Central memory CD4-positive, alpha-beta T cell (primary cell): ENCODE results near the gene S100A14.
"Not testable (repeated sequence)": the region's sequence is repeated elsewhere in the genome, so short reads cannot be mapped to it uniquely, and the experiment has no call there.

Experiments
- DNase-seq: peaks from one replicate; pipeline ENCODE4 v3.0.0; 2022

The S100A14 gene

DNA sequence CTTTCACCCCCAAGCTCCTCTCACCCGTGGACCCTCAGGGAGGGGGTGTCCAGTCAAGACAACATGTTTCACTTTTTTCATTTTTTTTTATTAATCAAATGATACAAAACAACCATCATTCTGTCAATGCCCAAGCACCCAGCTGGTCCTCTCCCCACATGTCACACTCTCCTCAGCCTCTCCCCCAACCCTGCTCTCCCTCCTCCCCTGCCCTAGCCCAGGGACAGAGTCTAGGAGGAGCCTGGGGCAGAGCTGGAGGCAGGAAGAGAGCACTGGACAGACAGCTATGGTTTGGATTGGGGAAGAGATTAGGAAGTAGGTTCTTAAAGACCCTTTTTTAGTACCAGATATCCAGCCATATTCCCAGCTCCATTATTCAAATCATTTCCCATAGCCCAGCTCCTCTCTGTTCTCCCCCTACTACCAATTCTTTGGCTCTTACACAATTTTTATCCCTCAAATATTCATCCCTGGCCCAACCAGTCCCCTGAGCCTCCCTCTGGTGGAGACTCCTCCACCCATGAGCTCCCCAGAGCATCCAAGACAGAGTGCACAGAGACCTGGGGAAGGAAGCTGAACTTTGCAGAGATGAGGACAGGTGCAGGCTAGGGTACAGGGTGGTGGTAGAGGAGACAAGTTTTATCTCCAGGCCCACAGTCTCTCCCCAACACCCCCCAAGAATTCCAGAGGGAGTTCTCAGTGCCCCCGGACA, 1.8 kb downstream of the S100A14 start:
- no peak for DNase-seq

DNA sequence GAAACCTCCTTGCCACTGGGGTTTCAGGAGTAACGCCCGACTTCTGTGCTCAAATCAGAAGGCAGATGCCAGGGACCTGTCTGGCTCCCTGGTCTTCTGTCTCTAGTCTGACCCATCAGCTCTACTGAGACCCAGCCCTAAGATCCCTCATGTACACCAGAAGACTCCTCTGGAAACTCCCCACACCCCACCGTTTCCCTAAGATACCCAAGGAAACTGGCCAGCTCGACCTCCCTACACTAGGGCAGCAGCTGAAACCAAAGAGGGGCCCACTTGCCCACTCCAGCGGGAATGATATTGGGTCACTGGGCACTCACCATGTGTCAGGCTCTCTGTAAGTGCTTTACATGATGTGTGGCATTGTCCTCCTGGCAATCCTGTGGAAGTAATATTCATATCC, 2.7 kb downstream of the S100A14 start:
- DNase-seq: no peak

DNA sequence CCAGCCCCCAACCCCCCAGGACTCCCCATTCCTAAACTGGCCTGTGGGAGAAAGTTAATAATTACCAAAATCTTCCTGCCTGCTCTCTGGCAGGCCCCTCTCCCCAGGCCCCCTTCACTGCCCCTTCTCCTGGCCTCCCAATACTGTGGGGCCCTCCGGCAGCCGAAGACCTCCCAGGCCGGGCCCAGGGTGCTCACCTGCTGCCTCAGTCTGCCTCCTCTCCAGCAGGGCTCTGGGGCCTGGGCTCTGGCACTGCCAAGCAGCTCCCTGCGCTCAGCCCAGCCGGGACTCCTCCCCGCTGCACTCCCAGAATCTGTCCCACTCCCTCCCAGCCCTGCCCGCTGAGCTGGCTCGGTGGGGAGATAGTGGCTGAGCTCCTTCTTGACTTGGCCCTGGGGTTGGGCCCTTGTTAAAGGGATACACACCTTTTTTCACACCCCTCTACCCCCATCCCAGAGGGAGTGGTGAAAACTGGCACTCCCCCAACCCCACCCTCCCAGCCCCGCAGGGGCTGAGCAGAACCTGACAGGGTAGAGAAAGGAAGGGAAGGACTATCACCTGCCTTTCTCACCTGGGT, 3.3 kb downstream of the S100A14 start, which contains the start of gene S100A16:
TSS of gene S100A16 (minus strand) at position 383 of the 577 bp plus-strand sequence. CDS start 4,986 bp downstream, outside the sequence.
- DNase-seq: no peak

DNA sequence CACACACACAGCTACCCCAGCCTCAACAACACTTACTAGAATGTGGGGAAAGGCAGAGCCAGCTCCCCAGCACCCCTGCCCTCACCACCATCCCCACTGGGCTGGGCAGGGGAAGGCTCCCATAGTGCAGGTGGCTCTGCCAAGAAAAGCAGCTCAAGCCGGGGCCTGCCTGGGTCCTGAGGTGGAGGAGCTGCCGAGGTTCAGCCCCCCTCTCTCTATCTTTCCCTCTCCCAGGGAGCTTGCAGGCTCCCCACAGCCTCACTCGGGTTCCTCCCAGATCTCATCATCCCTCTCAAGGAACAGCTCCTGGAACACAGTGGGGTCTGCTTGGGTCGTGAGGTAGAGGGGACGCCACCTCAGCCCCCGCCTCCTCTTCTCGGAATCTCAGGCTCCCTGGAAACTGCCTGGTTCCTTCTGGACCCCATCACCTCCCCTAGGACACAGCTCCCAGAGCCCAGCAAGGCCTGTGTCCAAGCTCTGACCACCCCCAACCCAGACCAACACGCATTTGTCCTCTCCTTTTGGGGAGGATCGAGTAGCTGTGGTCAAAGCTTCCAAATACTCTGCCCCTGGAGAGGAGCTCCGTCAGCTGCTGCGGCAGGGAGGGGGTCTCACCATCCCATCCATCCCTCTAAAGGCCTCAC, 3.9 kb downstream of the S100A14 start:
- no peak for DNase-seq

DNA sequence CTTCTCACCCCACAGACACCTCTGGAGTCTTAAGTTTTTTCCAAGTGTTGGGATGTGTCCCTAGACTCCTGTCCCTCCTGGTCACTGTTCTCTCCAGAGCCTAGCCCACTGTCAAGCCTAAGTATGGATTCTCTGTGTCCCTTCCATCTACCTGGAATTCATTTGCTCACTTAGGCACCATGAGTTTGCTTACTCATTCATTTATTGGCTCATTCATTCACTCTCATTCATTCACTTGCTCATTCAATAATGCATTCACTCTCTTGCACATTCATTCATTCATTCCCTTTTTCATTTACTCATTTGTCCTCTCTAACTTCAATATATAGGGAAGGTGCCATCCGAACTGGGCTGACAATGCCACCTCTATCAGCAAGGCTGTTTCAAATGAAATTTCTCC, 4.8 kb downstream of the S100A14 start:
- no peak for DNase-seq

DNA sequence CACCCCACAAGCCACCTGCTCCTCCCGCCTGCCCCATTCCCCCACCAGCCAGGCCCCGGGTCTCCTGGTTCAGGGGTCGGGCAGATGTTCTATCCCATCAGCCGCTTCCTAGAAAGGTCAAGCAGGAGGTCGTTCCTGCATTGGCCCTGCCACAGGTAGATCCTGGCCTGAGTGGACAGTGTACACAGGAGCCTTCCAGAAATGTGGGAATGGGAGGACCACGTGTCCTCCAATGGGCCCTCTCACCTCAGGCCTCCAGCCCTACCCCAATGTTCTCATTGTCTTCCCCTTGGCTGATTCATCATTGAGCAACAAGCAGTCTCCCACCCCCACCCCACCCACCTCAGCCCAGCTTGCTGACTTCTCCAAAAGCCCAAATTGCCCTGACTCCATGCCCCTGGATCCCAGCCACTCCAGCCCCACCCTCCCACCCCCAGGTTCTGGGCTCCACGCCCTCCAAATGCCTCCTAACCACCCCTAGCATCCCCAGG, 5.3 kb downstream of the S100A14 start:
- DNase-seq: no peak

DNA sequence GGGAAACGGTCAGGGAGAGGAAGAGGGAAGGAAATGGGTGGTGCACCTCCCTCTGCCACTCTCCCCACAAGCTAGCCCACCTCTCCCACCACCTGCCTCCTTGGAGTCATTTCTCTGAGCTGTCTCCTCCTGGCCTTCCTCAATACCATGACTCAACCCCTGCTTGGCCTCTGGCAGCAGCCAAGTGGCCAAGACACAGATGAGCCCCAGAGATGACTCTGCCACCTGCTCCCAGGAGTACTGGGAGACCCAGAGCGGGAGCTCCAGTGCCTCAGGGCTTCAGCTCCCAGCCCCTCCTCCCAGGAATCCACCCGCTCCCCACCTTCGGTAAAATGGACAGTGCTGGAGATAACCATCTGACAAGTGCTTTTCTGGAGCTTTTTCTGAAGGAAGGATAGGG, 5.8 kb downstream of the S100A14 start:
- DNase-seq: no peak

DNA sequence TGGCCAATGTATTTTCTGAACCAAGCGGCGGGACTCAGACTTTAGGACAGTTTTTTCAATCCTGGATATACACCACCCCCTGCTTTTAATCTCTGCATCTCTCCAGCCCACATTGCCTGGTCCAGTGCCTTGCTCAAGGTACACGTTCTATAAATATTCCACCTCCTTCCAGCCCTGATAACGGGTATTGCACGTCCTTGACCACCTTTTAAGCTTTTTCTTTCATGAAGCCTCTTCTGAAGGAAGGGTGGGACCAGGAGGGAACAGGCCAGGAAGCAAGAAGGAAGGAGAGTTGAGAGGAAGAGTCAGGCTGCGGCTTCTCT, 6.6 kb downstream of the S100A14 start:
- DNase-seq: no peak

DNA sequence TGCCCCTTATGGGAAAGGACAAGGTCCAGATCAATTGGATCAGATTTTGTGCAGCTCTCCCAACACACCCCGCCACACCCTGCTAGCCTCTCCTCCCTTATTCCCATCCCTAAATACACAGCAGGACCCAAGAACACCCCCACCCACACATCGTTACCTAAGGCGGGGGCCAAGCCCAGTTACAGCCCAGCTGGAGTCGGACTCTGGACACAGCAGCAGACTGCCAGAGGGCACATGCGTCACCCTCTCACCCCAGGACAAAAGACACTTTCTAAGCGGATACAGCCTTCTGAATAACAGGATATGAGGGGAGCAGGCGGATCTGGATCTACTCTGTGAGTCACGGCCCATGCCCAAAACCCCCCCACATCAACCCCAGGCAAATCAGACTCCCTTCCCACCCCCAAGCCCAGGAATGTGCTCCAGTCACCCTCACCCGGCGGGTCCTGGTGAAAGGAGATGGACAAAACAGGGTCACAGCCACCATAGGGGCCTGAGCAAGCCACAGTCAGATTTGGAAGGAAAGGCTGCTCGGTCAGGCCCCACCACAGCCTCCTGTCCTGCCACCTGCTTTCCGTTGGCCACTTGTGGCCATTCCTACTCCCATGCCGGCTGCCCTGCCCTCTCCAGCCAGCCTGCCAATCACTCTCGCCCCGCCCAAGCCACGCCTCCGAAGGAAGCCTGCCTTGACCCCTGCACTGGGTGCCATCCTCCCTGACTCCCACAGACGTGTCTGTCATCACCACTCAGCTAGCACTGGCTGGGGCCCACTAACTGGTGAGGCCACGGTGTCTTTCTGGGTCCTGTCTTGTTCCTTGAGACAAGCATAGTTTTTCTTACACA, 7.2 kb downstream of the S100A14 start:
- DNase-seq: no peak

DNA sequence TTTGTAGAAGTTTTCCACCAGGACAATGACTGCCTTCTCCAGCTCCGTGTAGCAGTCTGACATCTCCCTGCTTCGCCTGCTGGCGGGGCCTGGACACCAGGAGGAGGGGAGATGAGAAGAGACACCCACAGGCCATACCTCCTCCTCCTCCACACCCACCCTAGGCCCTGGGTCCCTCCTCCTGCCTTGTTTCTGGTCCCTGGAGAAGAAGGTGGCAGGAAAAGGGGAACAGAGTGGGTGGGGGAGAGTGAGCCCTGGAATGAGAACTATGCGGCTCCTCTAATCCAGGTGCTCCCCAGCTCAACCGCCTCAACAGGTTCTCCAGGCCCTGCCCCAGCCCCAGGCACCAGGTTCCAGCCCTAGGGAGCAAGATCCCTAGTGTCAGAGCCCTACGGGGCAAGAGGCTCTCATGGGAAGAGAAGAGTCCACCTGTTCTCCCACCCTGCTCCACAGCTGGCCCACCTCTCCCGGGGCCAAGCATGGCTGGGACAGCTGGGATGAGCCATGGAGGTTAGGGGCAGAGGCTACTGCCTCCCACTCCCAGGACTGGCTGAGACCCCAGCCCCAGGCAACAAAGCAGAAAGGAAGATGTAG, 7.9 kb downstream of the S100A14 start:
- no peak for DNase-seq

DNA sequence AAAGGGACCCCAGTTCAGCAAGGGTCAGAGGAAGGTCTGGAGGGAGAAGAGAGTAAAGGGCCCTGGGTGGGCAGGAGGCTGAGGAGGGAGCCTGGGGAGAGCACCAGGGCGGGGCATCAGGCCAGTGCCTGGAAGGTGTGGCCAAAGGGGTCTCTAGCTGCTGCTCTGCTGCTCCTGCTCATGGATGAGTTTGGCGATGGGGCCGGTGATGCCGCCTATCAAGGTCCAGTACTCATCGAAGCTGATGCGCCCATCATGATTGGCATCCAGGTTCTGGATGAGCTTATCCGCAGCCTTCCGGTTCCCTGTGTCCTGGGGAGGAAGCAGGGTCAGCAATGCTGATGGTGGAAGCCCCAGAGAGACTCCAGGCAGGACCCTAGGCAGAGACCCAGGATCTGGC, 8.7 kb downstream of the S100A14 start:
- no peak for DNase-seq

DNA sequence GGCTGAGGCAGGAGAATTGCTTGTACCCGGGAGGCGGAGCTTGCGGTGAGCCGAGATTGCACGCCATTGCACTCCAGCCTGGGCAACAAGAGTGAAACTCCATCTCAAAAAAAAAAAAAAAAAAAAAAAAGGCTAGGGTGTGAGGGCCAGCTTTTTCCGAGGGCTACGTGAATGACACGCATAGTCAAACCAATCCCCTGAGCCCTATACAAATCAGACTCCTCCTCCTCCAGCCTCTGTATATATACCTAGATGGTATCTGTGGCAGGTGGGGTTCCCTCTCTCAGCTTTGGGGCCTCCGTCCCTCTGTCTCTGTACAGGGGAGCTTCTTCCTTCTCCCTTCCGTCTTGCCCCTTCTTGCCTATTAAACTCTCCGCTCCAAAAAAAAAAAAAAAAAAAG, 9.9 kb downstream of the S100A14 start:
- DNase-seq: no peak

DNA sequence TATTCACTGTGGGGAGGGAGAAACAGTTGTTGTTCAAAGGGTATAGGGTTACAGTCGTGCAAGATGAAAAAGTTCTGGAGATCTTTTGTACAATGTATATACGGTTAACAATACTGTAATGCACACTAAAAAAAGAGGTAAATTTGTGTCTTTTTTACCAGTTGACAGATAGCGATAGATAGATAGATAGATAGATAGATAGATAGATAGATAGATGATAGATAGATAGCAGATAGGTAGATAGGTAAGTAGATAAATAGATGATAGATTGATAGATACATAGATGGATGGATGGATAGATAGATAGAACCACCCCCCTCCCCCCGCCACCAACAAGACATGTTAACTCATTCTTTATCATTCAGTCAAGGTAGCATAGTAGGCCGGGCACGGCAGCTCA, 13.4 kb downstream of the S100A14 start:
- no peak for DNase-seq

DNA sequence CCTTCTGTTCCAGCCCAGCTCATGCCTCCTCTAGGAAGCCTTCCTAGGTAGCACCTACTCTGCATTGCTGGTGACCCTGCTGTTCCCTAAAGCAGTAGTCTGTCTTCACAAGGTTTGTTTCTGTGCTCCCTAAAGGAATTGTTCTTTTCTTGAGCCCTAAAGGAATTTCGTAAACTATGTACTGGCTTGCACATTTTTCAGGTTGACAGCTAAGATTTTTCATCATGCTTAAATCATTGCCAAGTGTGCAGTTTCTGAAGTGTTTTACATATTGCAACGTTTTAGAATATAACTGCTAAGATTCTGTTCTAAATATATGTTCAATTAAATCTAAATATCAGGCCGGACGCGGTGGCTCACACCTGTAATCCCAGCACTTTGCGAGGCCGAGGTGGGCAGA, 16.3 kb downstream of the S100A14 start:
- no peak for DNase-seq

DNA sequence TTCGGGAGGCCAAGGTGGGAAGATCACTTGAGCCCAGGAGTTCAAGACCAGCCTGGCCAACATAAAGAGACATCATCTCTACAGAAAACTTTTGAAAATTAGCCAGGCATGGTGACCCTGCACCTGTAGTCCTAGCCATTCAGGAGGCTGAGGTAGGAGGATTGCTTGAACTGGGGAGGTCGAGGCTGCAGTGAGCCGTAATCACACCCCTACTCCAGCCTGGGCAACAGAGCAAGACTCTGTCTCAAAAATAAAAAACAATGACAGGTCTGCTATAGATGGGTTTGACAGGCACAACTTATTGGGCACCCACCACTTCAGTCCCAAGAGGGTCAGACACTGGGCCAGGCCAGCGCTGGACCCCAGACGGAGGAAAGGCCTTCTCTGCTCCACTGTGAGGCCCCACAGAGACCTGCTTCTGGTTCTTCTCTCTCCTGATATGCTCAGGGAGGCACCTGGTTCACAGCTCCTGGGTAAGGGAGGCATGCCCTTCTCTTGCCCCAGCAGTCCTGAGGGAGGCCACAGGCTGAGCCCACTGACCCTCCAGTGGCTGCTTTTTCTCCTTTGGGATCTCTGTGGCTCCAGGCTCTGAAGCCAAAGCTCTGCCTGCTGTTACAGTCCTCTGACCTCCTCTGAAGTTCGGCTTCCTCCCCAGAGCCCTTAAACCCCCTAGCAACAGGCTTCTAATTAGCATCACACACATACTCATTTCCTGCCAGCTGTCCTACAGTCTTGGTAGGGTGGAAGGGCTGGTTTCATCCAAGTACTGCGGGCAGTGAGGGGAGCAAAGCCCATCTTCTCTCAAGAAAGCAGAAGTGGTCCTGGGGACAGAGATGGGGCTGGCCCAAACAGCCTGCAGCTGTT, 17.6 kb downstream of the S100A14 start:
- no peak for DNase-seq

DNA sequence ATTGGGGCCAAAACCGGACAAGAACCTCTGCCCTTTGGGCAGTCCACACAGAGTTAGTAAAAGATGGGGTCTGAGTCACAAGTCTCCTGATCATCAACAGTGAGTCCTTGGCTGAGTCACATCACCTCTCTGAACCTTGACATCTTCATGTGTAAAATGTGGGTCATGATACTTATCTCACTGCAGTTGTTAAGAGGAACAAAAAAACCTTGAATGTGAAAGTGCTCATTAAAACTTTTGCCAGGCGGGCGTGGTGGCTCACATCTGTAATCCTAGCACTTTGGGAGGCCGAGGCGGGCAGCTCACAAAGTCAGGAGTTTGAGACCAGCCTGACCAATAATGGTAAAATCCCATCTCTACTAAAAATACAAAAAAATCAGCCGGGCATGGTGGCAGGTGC, 18.9 kb downstream of the S100A14 start:
- no peak for DNase-seq

DNA sequence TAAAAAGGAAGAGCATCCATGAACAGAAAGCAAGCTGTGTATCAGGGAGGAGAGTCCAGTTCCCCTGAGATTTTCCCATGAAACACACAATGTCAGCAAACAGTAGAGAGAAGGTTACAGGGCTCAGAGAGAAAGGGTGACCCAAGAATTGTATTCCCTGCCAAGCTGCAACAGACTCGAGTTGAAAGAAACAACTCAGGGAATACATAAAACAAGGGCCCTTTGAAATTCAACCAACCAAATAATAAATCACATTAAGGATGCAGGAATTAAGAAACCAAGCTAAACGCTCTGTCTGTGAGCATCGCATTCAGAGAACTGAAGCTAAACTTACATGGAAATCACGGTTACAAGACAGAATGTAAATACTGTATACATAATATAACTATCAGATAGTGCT, 23.4 kb downstream of the S100A14 start:
- no peak for DNase-seq

DNA sequence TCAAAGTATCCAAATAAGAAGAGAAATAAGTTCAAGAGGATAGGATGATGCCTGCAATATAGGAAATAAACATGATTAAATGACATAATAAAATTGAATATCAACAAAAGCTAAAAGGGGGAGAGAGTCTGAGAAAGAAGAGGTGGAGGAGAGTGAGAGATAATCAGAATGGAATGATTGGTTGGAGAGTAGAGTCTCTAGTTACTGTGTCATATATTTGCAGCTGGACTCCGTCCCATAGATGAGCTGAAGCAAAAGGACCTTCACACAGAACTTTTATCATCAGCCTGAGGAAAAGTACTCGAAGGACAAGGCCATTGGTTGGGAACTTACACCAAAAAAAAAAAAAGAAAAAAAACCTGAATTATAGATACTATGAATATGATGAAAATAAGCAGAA, 27.6 kb downstream of the S100A14 start:
- DNase-seq: no peak

DNA sequence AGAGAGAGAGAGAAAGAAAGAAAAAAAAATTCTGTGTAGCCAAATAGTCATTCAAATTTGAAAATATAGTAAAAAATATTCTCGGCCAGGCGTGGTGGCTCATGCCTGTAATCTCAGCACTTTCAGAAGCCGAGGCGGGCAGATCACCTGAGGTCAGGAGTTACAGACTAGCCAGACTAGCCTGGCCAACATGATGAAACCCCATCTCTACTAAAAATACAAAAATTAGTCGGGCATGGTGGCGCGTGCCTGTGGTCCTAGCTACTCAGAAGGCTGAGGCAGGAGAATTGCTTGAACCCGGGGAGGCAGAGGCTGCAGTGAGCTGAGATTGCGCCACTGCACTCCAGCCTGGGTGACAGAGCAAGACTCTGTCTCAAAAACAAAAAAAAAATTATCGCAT, 28.1 kb downstream of the S100A14 start:
- DNase-seq: not testable (repeated sequence)

DNA sequence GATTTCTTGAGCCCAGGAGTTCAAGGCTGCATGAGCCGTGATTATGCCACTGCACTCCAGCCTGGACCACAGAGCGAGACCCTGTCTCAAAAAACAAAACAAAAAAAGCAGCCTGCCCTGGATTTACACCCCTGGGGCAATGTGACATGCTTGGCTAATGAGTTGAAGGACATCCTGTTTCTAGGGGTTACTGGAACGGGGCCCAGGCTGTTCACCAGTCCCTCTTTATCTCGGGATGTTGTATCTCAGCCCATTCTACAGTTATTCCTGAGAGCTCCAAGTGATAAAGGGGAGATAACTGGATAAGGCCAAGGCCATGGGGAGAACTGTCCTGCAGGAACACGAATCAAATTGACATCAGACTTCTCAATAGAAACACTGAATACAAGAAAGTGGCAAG, 28.8 kb downstream of the S100A14 start:
- DNase-seq: no peak

DNA sequence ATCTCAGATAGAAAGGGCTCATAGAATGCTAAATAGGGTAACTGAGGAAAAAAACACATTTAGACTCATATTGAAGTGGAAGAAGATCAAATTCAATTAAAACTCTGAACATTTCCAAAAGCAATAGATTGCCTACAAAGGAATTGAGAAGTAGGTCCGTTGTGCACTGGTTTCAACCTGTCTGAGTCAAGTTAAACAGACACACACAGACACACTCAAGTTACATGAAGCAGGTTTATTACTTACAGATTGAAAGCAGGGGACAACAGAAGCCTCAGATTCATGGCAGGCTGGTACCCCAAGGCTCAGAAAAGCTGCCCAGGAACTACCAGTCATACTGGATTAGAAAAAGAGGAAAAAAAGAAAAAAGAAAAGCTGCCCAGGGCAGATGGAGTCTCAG, 29.8 kb downstream of the S100A14 start:
- no peak for DNase-seq

DNA sequence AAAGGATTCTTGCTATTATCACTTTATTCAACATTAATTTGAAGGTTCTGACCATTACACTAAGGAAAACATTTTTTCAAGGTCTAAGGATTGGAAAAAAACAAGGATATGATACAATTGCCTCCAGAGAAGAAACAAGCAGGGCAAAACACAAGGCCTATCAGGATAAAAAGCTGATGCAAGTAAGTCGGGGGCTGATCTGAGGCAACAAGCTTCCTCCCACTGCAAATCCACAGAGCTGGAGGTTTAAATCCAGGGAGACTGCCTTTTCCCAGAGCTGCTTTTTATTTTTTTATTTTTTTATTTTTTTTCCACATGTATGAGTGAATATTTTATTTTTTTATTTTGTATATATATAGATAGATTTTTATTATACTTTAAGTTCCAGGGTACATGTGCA, 31.1 kb downstream of the S100A14 start:
- DNase-seq: no peak
